H9 (cell line): ENCODE measurements around the gene EPB41L4A. TPM values are rescaled to one million over a fixed set of nuclear protein-coding genes. Genes with fewer than 3 reads are reported as not detected.

Experiments
- DNase-seq: peaks from one replicate; pipeline ENCODE4 v3.0.0-alpha.2; 2017
- H2AFZ ChIP-seq: one replicate; pipeline ENCODE4 v1.6.1; 2013; ENCODE audit warnings: mild to moderate bottlenecking, low read length, control low read depth, moderate library complexity
- H2AK5ac ChIP-seq: 2 replicates; pipeline ENCODE4 v1.6.1; 2013; ENCODE audit warnings: low read length, control low read depth, mixed read lengths; ENCODE audit not compliant: insufficient read length
- H2BK120ac ChIP-seq: one replicate; pipeline ENCODE4 v1.6.1; 2013; ENCODE audit warnings: low read depth, mild to moderate bottlenecking, low read length, control low read depth, inconsistent platforms; ENCODE audit not compliant: poor library complexity, severe bottlenecking
- H2BK12ac ChIP-seq: 2 replicates; pipeline ENCODE4 v1.6.1; 2013; ENCODE audit warnings: low read length, control low read depth, mixed read lengths, low read depth; ENCODE audit not compliant: insufficient read length
- H2BK15ac ChIP-seq: 2 replicates; pipeline ENCODE4 v1.6.1; 2013; ENCODE audit warnings: low read depth, low read length, control low read depth
- H2BK20ac ChIP-seq: one replicate; pipeline ENCODE4 v1.6.1; 2013; ENCODE audit warnings: low read depth, mild to moderate bottlenecking, low read length, control low read depth, inconsistent platforms; ENCODE audit not compliant: poor library complexity, severe bottlenecking
- H2BK5ac ChIP-seq: 2 replicates; pipeline ENCODE4 v1.6.1; 2013; ENCODE audit warnings: low read length, control low read depth, mixed read lengths; ENCODE audit not compliant: insufficient read length
- H3K14ac ChIP-seq: 2 replicates; pipeline ENCODE4 v1.6.1; 2013; ENCODE audit warnings: low read length, control low read depth; ENCODE audit not compliant: insufficient read depth
- H3K18ac ChIP-seq: 2 replicates; pipeline ENCODE4 v1.6.1; 2013; ENCODE audit warnings: low read depth, mild to moderate bottlenecking, mixed read lengths, low read length, control low read depth; ENCODE audit not compliant: insufficient read length
- H3K23ac ChIP-seq: 2 replicates; pipeline ENCODE4 v1.6.1; 2013; ENCODE audit warnings: low read length, control low read depth, mixed read lengths, low read depth; ENCODE audit not compliant: insufficient read length
- H3K23me2 ChIP-seq: 2 replicates; pipeline ENCODE4 v1.6.1; 2013; ENCODE audit warnings: low read depth, mild to moderate bottlenecking, mixed read lengths, low read length, control low read depth; ENCODE audit not compliant: insufficient read length, poor library complexity, severe bottlenecking
- H3K27ac ChIP-seq: 2 replicates; pipeline ENCODE4 v1.5.1; 2013; ENCODE audit warnings: low read length, control low read depth, mixed read lengths, low read depth; ENCODE audit not compliant: insufficient read length
- H3K27me3 ChIP-seq: 2 replicates; pipeline ENCODE4 v1.6.1; 2013; ENCODE audit warnings: low read length, control low read depth, inconsistent platforms; ENCODE audit not compliant: insufficient read depth
- H3K4ac ChIP-seq: 2 replicates; pipeline ENCODE4 v1.6.1; 2013; ENCODE audit warnings: low read depth, mild to moderate bottlenecking, control low read depth, inconsistent platforms, low read length, moderate library complexity
- H3K4me1 ChIP-seq: 2 replicates; pipeline ENCODE4 v1.6.1; 2013; ENCODE audit warnings: low read length, control low read depth, inconsistent platforms; ENCODE audit not compliant: insufficient read depth
- H3K4me2 ChIP-seq: 2 replicates; pipeline ENCODE4 v1.6.1; 2013; ENCODE audit warnings: low read length, control low read depth, mixed read lengths; ENCODE audit not compliant: insufficient read length, insufficient read depth
- H3K56ac ChIP-seq: 2 replicates; pipeline ENCODE4 v1.6.1; 2013; ENCODE audit warnings: low read depth, mild to moderate bottlenecking, mixed read lengths, low read length, control low read depth; ENCODE audit not compliant: insufficient read length
- H3K79me1 ChIP-seq: 2 replicates; pipeline ENCODE4 v1.6.1; 2013; ENCODE audit warnings: low read depth, mild to moderate bottlenecking, moderate library complexity, low read length, control low read depth, inconsistent platforms; ENCODE audit not compliant: insufficient read depth, poor library complexity, severe bottlenecking
- H3K79me2 ChIP-seq: 2 replicates; pipeline ENCODE4 v1.6.1; 2013; ENCODE audit warnings: low read length, control low read depth, inconsistent platforms; ENCODE audit not compliant: insufficient read depth
- H3K9ac ChIP-seq: 2 replicates; pipeline ENCODE4 v1.6.1; 2013; ENCODE audit warnings: low read length, control low read depth, mixed read lengths; ENCODE audit not compliant: insufficient read length; ENCODE audit errors: extremely low read depth
- H3K9me3 ChIP-seq: one replicate; pipeline ENCODE4 v1.6.1; 2013; ENCODE audit warnings: low read depth, low read length, inconsistent platforms; ENCODE audit not compliant: control insufficient read depth
- H3T11ph ChIP-seq: one replicate; pipeline ENCODE4 v1.6.1; 2013; ENCODE audit warnings: mild to moderate bottlenecking, low read length, control low read depth, inconsistent platforms
- H4K20me1 ChIP-seq: one replicate; pipeline ENCODE4 v1.6.1; 2013; ENCODE audit not compliant: control insufficient read depth, insufficient read length, insufficient read depth
- H4K5ac ChIP-seq: 2 replicates; pipeline ENCODE4 v1.6.1; 2013; ENCODE audit warnings: low read depth, mild to moderate bottlenecking, mixed read lengths, low read length, control low read depth; ENCODE audit not compliant: insufficient read length
- H4K8ac ChIP-seq: replicated peaks from 2 replicates; pipeline ENCODE4 v1.6.1; 2013; ENCODE audit warnings: low read length, control low read depth, mixed read lengths, low read depth; ENCODE audit not compliant: insufficient read length
- H4K91ac ChIP-seq: 2 replicates; pipeline ENCODE4 v1.6.1; 2013; ENCODE audit warnings: low read depth, mild to moderate bottlenecking, moderate library complexity, mixed read lengths, low read length, control low read depth; ENCODE audit not compliant: insufficient read length
- H3K27ac Mint-ChIP-seq, 3 experiments: 2 replicates in 2 of 3; 3 replicates in 1 of 3; pipeline ENCODE4 v1.8.0; 2020 to 2021; ENCODE audit warnings: mixed read lengths in 3 of 3, mild to moderate bottlenecking in 1 of 3, moderate library complexity in 1 of 3
- H3K27me3 Mint-ChIP-seq: 2 replicates; pipeline ENCODE4 v1.8.0; 2021; ENCODE audit warnings: low read depth, mild to moderate bottlenecking, moderate library complexity, mixed read lengths
- H3K36me3 Mint-ChIP-seq, 3 experiments: 2 replicates in 2 of 3; 3 replicates in 1 of 3; pipeline ENCODE4 v1.8.0; 2020 to 2021; ENCODE audit warnings: low read depth in 3 of 3, mixed read lengths in 3 of 3; ENCODE audit not compliant: insufficient read depth in 1 of 3
- H3K4me1 Mint-ChIP-seq, 2 experiments: 2 replicates each; pipeline ENCODE4 v1.8.0; 2020; ENCODE audit warnings: mixed read lengths in 2 of 2
- H3K4me3 Mint-ChIP-seq, 2 experiments: 2 replicates in 1 of 2; 3 replicates in 1 of 2; pipeline ENCODE4 v1.8.0; 2020 to 2021; ENCODE audit warnings: mild to moderate bottlenecking in 2 of 2, mixed read lengths in 2 of 2, moderate library complexity in 1 of 2
- H3K9me3 Mint-ChIP-seq, 2 experiments: 2 replicates in 1 of 2; 3 replicates in 1 of 2; pipeline ENCODE4 v1.8.0; 2020; ENCODE audit warnings: mild to moderate bottlenecking in 2 of 2, mixed read lengths in 2 of 2, moderate library complexity in 1 of 2
- WGBS: extraction: QIAGEN DNeasy Blood & Tissue Kit; methylation state at CpG from one replicate; pipeline ENCODE4 v1.1.7; 2013; ENCODE audit warnings: missing lambda C conversion rate, low lambda C conversion rate, mixed read lengths; ENCODE audit not compliant: insufficient read length; ENCODE audit errors: extremely low coverage; 5-methylcytosine and 5-hydroxymethylcytosine counted together
- total RNA-seq: library from RNA; stranded (reverse); gene quantifications from 2 replicates; pipeline ENCODE4 v1.2.1, GENCODE V29; 2021
- TF ChIP-seq, protein P1 (sequence below): fragments of 200-600 bp; sonication (generic); conservative IDR thresholded peaks from 3 replicates; pipeline ENCODE4 v1.8.0; 2021; ENCODE audit warnings: antibody characterized with exemption, mild to moderate bottlenecking

The EPB41L4A gene
- total RNA-seq, 1 experiment from 2014 or later: 4.9 TPM

DNA sequence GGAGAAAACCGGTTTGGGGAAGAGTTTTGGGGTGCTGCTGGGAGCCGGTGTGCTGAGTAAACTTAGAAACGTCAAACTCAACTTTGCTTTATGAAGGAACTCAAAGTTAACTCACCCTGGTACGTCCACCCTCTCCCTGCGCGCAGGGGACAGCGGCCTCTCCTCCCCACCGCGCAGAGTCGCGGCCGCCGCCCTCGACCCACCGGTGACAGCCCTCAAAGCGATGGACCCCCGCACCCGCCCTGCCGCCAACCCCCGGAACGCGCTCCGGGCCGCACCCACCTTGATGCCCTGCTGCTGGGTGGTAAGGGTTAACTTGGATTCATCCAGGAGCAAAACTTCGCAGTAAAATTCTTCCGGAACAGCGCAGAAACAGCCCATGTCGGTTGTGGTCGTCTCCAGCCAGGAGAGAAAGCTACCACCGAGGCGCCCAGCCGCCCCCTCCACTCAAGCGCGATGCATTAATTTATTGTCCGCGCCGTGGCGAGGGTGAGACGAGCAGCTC, 366 bp downstream of the EPB41L4A start:
- H3K9ac ChIP-seq: no peak overlapping the region
- H2BK15ac ChIP-seq: no peak overlapping the region
- peaks cover 18% of the 10 kb centered on the region for H3K23me2 ChIP-seq
- H3K4me2 ChIP-seq: peak overlapping the region; percentile 84
- H2BK20ac ChIP-seq: no peak overlapping the region
- no peaks in the 10 kb centered on the region for H3K4me1 ChIP-seq
- H2BK5ac ChIP-seq: no peak overlapping the region
- H4K5ac ChIP-seq: no peak overlapping the region
- H4K20me1 ChIP-seq: no peaks in the 10 kb centered on the region
- H2AFZ ChIP-seq: no peak overlapping the region
- no peaks in the 10 kb centered on the region for H3K79me1 ChIP-seq
- no peak overlapping the region for H2AK5ac ChIP-seq
- peaks cover 4% of the 10 kb centered on the region; the same call in 1 of the 2 replicates for H3K27me3 ChIP-seq
- no peak overlapping the region for H2BK12ac ChIP-seq
- no peak overlapping the region for H3T11ph ChIP-seq
- no peaks in the 10 kb centered on the region for H3K9me3 ChIP-seq
- Mint-ChIP-seq H3K27me3 (peaks cover 51% of the 10 kb centered on the region), H3K4me1 (peaks cover 9 to 10% of the 10 kb centered on the region in 2 experiments), H3K4me3 (peak overlapping the region; percentile 80 to 88), H3K9me3 (no peaks in the 10 kb centered on the region), H3K27ac (no peak overlapping the region), H3K36me3 (no peaks in the 10 kb centered on the region)
- H3K79me2 ChIP-seq: no peaks in the 10 kb centered on the region
- no peak overlapping the region for H4K8ac ChIP-seq
- H3K23ac ChIP-seq: no peak overlapping the region
- H3K14ac ChIP-seq: no peak overlapping the region
- H3K27ac ChIP-seq: no peak overlapping the region
- H3K18ac ChIP-seq: no peak overlapping the region
- no peak overlapping the region for H3K56ac ChIP-seq
- TF ChIP-seq, protein P1, sequence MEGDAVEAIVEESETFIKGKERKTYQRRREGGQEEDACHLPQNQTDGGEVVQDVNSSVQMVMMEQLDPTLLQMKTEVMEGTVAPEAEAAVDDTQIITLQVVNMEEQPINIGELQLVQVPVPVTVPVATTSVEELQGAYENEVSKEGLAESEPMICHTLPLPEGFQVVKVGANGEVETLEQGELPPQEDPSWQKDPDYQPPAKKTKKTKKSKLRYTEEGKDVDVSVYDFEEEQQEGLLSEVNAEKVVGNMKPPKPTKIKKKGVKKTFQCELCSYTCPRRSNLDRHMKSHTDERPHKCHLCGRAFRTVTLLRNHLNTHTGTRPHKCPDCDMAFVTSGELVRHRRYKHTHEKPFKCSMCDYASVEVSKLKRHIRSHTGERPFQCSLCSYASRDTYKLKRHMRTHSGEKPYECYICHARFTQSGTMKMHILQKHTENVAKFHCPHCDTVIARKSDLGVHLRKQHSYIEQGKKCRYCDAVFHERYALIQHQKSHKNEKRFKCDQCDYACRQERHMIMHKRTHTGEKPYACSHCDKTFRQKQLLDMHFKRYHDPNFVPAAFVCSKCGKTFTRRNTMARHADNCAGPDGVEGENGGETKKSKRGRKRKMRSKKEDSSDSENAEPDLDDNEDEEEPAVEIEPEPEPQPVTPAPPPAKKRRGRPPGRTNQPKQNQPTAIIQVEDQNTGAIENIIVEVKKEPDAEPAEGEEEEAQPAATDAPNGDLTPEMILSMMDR: no peak
- H3K4ac ChIP-seq: no peak overlapping the region
- DNase-seq: peak; percentile 42
- no peak overlapping the region for H2BK120ac ChIP-seq
- no peak overlapping the region for H4K91ac ChIP-seq
- WGBS: no CpG with 5 or more reads among the region's 39 CpGs
